Body of pancreas (tissue), 4 donors: ENCODE data around the gene ARG2. TPM values are rescaled to one million over a fixed set of nuclear protein-coding genes. Genes with fewer than 3 reads are reported as not detected.
"Not testable (repeated sequence)": the region's sequence is repeated elsewhere in the genome, so short reads cannot be mapped to it uniquely, and the experiment has no call there.

Experiments used
- ATAC-seq: fragments of 150-250 bp; one replicate; pipeline ENCODE4 v1.9.1; 2016
- DNase-seq, 4 donors: peaks; one replicate each; pipeline ENCODE4 v3.0.0-alpha.2; 2019
- H3K27ac ChIP-seq, 4 donors: fragments of 200-600 bp; sonication (generic); 1 replicate in 3 of 4; 2 replicates in 1 of 4; pipeline versions ENCODE4 v1.5.1 to v1.6.1; 2016 to 2019; ENCODE audit warnings: mild to moderate bottlenecking in 1 of 4, mixed read lengths in 1 of 4, moderate library complexity in 1 of 4
- H3K27me3 ChIP-seq, 2 donors: fragments of 200-600 bp; sonication (generic); one replicate each; pipeline ENCODE4 v1.6.0; 2016; ENCODE audit warnings: mild to moderate bottlenecking in 1 of 2
- H3K36me3 ChIP-seq, 2 donors: fragments of 200-600 bp; sonication (generic); replicated peaks in 1 of 2; 2 replicates each; pipeline ENCODE4 v1.5.1; 2016; ENCODE audit warnings: low read depth in 2 of 2; ENCODE audit not compliant: insufficient read depth in 1 of 2
- H3K4me1 ChIP-seq: fragments of 200-600 bp; sonication (generic); one replicate; pipeline ENCODE4 v1.6.0; 2016
- H3K4me3 ChIP-seq, 2 donors: fragments of 200-600 bp; sonication (generic); 1 replicate in 1 of 2; 2 replicates in 1 of 2; pipeline ENCODE4 v1.5.1; 2016 to 2019
- H3K9me3 ChIP-seq, 3 donors: fragments of 200-600 bp; sonication (generic); 1 replicate in 2 of 3; 2 replicates in 1 of 3; pipeline ENCODE4 v1.5.1; 2016
- CTCF ChIP-seq, 7 experiments: fragments of 450-650 bp in 4 of 7; fragments of 200-600 bp in 3 of 7; sonication (generic) in 3 of 7; IDR thresholded peaks; one replicate each; pipeline ENCODE4 v1.5.1; 2016 to 2019; ENCODE audit warnings: antibody characterized with exemption in 7 of 7
- POLR2A ChIP-seq, 3 donors: fragments of 450-650 bp; IDR thresholded peaks; one replicate each; pipeline ENCODE4 v1.6.1; 2016; ENCODE audit warnings: antibody characterized with exemption in 3 of 3, mild to moderate bottlenecking in 2 of 3
- WGBS, 2 donors: methylation state at CpG; one replicate each; pipeline ENCODE4 v1.1.5; 2017; 5-methylcytosine and 5-hydroxymethylcytosine counted together
- intact Hi-C: fragments of 100-400 bp; cut with DNase I; formaldehyde crosslinking; loops from one replicate; pipeline ENCODE4 v1.15.1; 2023
- total RNA-seq, 2 donors: library from RNA; depleted of rRNA; stranded (reverse); fragments of >200 nt; gene quantifications; one replicate each; pipeline ENCODE4 v1.1.0, GENCODE V29; 2016

ARG2 gene
- total RNA-seq, 2 donors from 2014 or later: 3.6 to 4.6 TPM

DNA sequence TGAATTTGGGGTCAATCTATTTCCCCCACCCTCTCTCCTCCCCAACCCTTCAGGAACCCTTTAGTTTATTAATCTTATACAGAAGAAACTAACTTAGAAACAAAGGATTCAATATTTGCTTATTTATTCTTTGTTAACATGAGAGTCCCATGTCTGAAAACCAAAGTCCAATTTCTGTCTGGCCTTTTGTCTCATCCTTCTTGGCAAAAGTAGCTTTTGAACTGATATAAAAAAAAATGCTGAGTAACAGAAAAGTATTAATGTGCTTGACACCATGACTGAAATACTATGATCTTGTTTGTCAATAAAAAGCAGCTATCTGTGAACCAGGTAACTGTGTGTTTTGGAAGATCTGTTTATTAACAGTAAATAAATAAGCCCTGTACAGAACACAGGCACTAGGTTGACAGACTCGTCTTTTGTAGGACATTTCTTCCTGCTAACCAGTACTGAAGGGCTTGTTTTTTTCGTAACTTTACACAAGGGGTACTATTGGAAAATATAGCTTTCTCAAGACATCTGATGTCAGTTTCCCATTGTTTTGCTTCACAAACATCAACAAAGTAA, 30.4 kb upstream of the ARG2 start:
- intact Hi-C loops: loop anchor here (10.0 kb wide), 1 partner anchor 116 kb away; the partner anchor contains the start of gene RDH12

DNA sequence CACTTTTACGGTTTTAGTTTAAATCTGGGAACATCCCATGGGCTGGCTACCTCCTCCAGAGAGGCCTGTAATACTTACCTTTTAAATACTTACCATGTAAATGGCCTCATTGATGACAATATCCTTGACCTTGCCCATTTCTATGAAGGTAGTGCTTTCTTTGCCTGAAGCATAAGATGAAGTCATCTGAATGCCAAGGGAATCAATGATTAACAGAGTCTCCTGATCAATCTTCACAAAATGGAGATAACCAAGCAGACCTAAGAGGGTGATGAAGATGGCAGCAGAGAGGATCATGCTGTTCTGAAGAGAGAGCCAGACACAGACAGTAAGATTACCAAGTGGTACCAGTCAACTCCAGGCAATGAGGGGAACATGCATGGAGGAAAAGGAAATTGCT, 26.1 kb upstream of the ARG2 start:
- WGBS, 2 donors: 0 to 22% methylated on average over 1 of the region's 1 CpG
- H3K27ac ChIP-seq, DNase-seq, H3K4me3 ChIP-seq, ATAC-seq, H3K9me3 ChIP-seq, H3K27me3 ChIP-seq, intact Hi-C loops: not testable (repeated sequence)
- peaks cover 0 to 15% of the 10 kb centered on the region in 2 donors for H3K36me3 ChIP-seq
- H3K4me1 ChIP-seq: peaks cover 15% of the 10 kb centered on the region

More for the DNA sequence above, 30.4 kb upstream of the ARG2 start:
- TF ChIP-seq CTCF (IDR thresholded peaks at IDR 0.05) (no peak), POLR2A (IDR thresholded peaks at IDR 0.05) (no peak)
- Histone ChIP-seq H3K4me3 (no peak overlapping the region), H3K9me3 (no peaks in the 10 kb centered on the region), H3K27ac (no peak overlapping the region), H3K27me3 (no peaks in the 10 kb centered on the region), H3K4me1 (peaks cover 8% of the 10 kb centered on the region), H3K36me3 (peaks cover 0 to 26% of the 10 kb centered on the region in 2 donors)
- no peak for ATAC-seq
- WGBS, 2 donors: 33 to 69% methylated on average over 2 of the region's 2 CpGs
- DNase-seq: no peak

- no peak overlapping the region for H3K27ac ChIP-seq
- intact Hi-C loops: no loop called here
- no peak for ATAC-seq
- no peak overlapping the region for H3K4me3 ChIP-seq
- no peaks in the 10 kb centered on the region for H3K9me3 ChIP-seq
- 87 to 88% methylated on average over 2 of the region's 2 CpGs for WGBS, 2 donors
- H3K4me1 ChIP-seq: peaks cover 24% of the 10 kb centered on the region
- no peak for DNase-seq
- peaks cover 0 to 12% of the 10 kb centered on the region in 2 donors for H3K36me3 ChIP-seq
- no peaks in the 10 kb centered on the region for H3K27me3 ChIP-seq
- no peak for TF ChIP-seq CTCF (IDR thresholded peaks at IDR 0.05)
- no peak for TF ChIP-seq POLR2A (IDR thresholded peaks at IDR 0.05)
These were observed 24.3 kb upstream of the ARG2 start for GRCh38 chr14:67595392-67595791.

- 3 to 7% methylated on average over 32 to 71 of the region's 77 CpGs for WGBS, 2 donors
- TF ChIP-seq POLR2A (IDR thresholded peaks at IDR 0.05) (peak; percentile 83 to 90 (median 88)), CTCF (IDR thresholded peaks at IDR 0.05) (peak; percentile 37 to 80 (median 77))
- intact Hi-C loops: no loop called here
- Histone ChIP-seq H3K27ac (peak within 1 kb of the TSS; percentile 81 to 93 (median 86)), H3K4me3 (peak within 1 kb of the TSS; percentile 55 to 61), H3K27me3 (no peaks in the 10 kb centered on the region), H3K9me3 (no peaks in the 10 kb centered on the region), H3K4me1 (peaks cover 22% of the 10 kb centered on the region), H3K36me3 (no peaks in the 10 kb centered on the region)
- ATAC-seq: peak; percentile 99
- DNase-seq: peak; percentile 91 to 92 (median 92)
These were observed 19.8 kb upstream of the ARG2 start, which contains the start of gene PIGH for GRCh38 chr14:67599698-67600561. Gene PIGH, minus strand, starts transcription at chr14:67600268. Its CDS starts 65 bp downstream, at chr14:67600203.

- intact Hi-C loops: not testable (repeated sequence)
These were observed 19.2 kb upstream of the ARG2 start for GRCh38 chr14:67600562-67600974.

More at GRCh38 chr14:67600562-67600974, 19.2 kb upstream of the ARG2 start:
- WGBS, 2 donors: 79 to 89% methylated on average over 21 of the region's 21 CpGs
- not testable (repeated sequence) for DNase-seq, H3K36me3 ChIP-seq, H3K27me3 ChIP-seq, ATAC-seq, H3K9me3 ChIP-seq
- Histone ChIP-seq H3K27ac (peak overlapping the region; percentile 81 to 93 (median 86)), H3K4me3 (peak overlapping the region in 1 of 2 donors; percentile 61), H3K4me1 (peaks cover 22% of the 10 kb centered on the region)
